NK-92 treated with Interleukin-12 subunit alpha and Interleukin-12 subunit beta, amount 100 ng/mL, for 24 hours (cell line): ENCODE measurements around the gene RPAP3.
"Not testable (repeated sequence)": the region's sequence is repeated elsewhere in the genome, so short reads cannot be mapped to it uniquely, and the experiment has no call there.

ENCODE experiments used
- DNase-seq: peaks from one replicate; lab custom pipeline; 2025; lab: John Stamatoyannopoulos, UW

The RPAP3 gene

GRCh38 chr12:47672068-47672467, 33.8 kb downstream of the RPAP3 start:
- DNase-seq: no peak

- DNase-seq: not testable (repeated sequence)
Observed at GRCh38 chr12:47667935-47668334, 37.9 kb downstream of the RPAP3 start.

- no peak for DNase-seq
Observed at GRCh38 chr12:47652521-47653234, 53.2 kb downstream of the RPAP3 start.

GRCh38 chr12:47651368-47652254, 54.2 kb downstream of the RPAP3 start:
- peak; percentile 8 for DNase-seq

DNA sequence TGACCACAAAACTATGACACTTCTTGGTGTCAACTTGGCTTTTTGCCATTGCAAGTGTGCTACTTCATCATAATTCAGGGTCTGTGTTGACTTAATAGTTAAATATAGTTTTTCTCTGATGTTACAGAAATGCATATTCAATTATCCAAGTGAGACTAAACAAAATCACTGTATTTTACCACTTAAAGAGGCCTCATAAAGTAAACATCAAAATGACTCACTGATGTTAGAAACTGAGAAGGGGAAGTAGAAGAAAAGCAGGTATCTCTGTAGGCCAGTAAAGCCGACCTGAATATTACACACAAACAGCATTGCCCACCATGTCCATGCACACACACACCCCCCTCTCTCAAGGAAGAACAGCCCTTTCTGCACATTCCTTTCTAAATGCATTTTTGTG, 55.4 kb downstream of the RPAP3 start:
- DNase-seq: no peak

- no peak for DNase-seq
Observed at GRCh38 chr12:47649381-47649780, 56.4 kb downstream of the RPAP3 start.

DNA sequence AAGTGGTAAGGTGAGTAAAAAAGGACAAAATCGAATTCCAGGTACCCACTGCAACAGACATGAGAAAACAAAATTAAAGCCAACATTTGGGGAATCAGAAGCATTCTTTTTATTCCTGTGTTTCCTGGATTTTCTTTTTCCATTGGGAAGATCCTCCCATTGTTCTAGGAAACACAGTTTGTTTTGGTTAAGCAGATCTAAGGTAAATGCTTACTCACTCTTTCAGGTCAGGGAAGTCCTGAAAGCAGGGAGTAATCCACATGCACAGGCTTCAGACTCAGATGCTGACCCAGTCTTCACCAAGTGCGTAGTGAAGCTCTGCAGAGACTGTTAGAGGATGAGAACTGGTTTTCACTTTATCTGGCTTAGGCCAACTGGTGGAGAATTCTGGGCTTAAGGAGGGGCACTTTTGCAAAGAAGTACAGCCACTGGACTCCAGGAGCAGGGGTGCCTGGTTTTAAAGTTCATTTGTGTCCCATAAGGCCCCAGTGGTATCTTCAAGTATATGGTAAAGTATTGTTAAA, 57.7 kb downstream of the RPAP3 start:
- DNase-seq: no peak

- not testable (repeated sequence) for DNase-seq
Observed at GRCh38 chr12:47642310-47642709, 63.5 kb downstream of the RPAP3 start.

DNA sequence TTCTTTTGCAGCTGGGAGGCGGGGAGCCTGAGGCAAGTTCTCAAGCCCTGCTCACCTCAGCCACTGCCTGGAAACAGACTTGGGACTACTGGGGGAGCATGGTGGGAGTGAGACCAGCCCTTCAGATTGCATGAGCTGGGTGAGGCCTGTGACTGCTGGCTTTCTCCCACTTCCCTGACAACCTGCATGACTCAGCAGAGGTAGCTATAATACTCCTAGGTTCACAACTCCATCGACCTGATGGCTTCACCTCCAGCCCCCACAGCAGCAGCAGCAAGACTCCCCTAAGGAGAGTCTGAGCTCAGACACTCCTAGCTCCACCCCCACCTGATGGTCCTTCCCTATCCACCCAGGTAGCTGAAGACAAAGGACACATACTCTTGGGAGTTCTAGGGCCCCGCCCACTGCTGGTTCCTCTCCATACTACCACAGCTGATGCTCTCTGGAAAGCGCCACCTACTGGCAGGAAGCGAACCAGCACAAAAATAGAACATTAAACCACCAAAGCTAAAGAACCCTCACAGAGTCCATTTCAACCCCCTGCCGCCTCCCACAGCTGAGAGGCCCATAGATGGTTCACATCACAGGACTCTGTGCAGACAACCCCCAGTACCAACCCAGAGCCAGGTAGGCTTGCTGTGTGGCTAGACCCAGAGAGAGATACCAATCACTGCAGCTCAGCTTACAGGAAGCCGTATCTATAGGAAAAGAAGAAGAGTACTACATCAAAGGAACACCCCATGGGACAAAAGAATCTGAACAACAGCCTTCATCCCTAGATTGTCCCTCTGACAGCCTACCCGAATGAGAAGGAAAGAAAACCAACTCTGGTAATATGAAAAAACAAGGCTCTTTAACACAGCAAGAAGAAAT, 68.7 kb downstream of the RPAP3 start:
- DNase-seq: peak; percentile 3

GRCh38 chr12:47635770-47636169, 70.1 kb downstream of the RPAP3 start:
- not testable (repeated sequence) for DNase-seq

DNA sequence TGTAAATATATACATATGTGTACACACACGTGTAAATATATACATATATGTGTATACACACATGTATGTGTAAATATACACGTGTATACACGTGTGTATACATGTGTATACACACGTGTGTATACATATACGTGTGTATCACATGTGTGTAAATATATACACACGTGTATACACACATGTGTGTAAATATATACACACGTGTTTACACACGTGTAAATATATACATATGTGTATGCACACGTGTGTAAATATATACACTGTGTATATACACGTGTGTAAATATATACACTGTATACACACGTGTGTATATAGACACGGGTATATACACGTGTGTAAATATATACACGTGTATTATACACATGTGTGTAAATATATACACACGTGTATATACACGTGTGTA, 71.7 kb downstream of the RPAP3 start:
- no peak for DNase-seq

GRCh38 chr12:47621960-47622359, 83.9 kb downstream of the RPAP3 start:
- no peak for DNase-seq

GRCh38 chr12:47617476-47617875, 88.4 kb downstream of the RPAP3 start:
- DNase-seq: no peak

DNA sequence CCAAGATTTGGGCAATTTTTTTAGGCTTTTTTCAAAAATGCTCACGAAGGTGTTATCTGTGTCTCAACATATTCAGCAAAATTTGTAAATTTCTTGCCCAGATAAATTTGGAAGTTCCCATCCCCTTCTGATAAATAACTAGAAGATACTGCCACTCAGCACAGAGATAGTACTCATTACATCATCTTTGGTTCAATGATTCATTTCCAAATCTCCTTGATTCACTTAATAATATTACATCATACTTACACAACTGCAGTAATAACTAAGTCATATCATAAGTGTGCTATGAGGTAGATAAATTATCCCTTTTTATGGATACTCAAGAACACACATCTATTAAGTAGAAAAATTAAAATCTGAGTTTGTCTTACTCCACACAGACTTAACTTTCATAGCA, 89.4 kb downstream of the RPAP3 start:
- no peak for DNase-seq

DNA sequence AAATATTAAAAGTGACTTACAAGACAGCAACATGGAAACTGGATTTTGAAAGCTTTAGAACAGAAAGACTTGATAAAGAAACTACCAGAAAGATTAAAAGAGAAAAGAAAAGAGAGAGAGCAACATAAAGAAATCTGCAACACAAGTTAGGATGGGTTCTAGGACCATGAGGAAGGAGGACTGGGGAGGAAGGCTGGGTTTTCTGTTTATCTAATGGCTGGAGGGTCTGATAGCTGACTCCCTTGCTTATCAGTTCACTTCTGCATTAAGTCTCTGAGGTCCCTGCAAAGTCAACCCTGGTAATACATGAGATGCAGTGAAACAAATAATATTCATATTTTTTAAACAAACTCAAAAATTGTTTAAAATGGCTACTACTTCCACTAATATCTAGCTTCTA, 90.1 kb downstream of the RPAP3 start:
- DNase-seq: no peak

- no peak for DNase-seq
Observed at GRCh38 chr12:47614521-47614920, 91.3 kb downstream of the RPAP3 start.

GRCh38 chr12:47612953-47613352, 92.9 kb downstream of the RPAP3 start:
- DNase-seq: no peak

- no peak for DNase-seq
Observed at GRCh38 chr12:47611906-47612305, 93.9 kb downstream of the RPAP3 start.
